ENCODE data around the gene PLLP.

The PLLP gene

DNA sequence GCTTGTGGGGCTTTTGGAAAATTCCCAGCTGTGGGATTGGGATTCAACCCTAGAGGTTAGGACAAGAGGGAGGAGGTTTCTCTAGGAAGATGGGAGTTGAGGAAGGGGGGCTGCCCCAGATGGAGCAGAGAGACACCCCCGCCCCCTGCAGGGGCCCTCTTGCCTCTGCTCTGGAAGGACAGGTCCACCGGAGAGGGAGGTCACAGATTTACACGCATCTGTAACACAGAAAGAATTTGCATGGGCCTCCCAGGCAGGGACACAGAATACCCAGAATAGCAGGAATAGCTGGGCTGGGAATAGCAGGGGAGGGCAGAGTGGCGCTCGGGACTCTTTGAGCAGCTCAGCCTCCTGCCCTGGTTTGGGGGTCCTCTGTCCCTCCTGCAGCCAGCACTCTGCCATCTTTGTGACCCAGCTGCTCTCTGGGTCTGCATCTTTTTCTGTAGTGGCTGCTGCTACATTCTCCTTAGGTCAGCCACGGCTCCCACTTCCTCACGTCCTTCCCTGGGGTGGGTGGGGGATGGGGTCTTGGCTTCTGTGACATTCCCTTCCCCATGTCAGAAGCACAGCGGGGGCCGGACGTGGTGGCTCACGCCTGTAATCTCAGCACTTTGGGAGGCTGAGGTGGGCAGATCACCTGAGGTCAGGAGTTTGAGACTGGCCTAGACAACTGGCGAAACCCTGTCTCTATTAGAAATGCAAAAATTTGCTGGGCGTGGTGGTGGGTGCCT, 33.9 kb upstream of the PLLP start:
- no peak overlapping the region for H3K4me3 ChIP-seq (ENCODE audit: low read depth, low read length)
- TF ChIP-seq, protein P1, sequence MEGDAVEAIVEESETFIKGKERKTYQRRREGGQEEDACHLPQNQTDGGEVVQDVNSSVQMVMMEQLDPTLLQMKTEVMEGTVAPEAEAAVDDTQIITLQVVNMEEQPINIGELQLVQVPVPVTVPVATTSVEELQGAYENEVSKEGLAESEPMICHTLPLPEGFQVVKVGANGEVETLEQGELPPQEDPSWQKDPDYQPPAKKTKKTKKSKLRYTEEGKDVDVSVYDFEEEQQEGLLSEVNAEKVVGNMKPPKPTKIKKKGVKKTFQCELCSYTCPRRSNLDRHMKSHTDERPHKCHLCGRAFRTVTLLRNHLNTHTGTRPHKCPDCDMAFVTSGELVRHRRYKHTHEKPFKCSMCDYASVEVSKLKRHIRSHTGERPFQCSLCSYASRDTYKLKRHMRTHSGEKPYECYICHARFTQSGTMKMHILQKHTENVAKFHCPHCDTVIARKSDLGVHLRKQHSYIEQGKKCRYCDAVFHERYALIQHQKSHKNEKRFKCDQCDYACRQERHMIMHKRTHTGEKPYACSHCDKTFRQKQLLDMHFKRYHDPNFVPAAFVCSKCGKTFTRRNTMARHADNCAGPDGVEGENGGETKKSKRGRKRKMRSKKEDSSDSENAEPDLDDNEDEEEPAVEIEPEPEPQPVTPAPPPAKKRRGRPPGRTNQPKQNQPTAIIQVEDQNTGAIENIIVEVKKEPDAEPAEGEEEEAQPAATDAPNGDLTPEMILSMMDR (IDR thresholded peaks at IDR 0.05; ENCODE audit: low read depth, low read length), result no peak

DNA sequence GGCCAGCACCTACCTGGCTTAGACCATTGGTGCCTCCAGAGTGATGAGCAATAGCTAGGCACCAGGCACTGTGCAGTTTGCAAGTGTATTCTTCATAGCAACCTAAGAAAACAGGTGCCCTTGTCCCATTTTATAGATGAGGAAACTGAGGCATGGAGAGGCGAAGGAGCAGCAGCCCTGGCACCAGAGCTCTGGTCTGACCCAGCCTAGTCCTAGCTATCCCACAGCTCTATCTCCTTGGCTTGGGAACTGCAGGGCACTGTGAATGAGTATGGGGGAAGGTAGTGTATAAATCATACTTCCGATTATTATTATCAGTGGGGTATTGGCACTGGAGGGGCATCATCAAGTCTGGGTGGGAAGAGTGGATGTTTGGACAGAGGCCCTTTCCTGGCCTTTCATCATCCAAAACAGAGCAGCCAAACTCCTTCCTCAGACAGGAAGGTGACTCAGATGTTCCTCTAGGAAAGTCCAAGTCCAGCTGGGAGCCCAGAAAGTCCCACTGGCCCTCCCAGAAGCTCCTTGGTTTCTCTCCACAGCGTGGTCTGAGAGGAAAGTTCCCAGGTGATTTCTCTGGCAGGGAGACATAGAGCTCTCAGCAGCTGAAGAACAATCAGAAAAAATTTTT, 32.0 kb upstream of the PLLP start:
- H3K4me3 ChIP-seq (ENCODE audit: low read depth, low read length), result no peak overlapping the region
- TF ChIP-seq, protein P1 (IDR thresholded peaks at IDR 0.05; ENCODE audit: low read depth, low read length), result no peak

DNA sequence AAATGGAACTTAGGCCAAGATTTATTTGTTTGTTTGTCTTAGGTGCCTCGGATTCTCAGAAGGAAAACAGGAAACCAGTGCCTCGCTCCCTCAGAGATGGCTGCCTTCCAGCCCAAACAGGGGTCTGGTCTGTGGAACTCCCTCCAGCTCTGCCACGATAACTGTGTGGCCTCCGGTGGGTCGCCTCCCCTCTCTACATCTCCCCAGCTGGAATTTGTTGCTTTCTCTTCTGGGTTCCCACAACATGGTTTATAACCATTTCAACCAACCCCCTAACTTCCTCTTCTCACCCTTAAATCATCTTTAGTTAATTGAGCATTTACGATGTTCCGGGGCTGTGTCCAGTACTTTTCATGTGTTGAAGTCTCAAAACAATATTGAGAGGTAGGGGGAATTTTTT, 30.9 kb upstream of the PLLP start:
- TF ChIP-seq, protein P1 (IDR thresholded peaks at IDR 0.05; ENCODE audit: low read depth, low read length), result no peak
- no peak overlapping the region for H3K4me3 ChIP-seq (ENCODE audit: low read depth, low read length)

DNA sequence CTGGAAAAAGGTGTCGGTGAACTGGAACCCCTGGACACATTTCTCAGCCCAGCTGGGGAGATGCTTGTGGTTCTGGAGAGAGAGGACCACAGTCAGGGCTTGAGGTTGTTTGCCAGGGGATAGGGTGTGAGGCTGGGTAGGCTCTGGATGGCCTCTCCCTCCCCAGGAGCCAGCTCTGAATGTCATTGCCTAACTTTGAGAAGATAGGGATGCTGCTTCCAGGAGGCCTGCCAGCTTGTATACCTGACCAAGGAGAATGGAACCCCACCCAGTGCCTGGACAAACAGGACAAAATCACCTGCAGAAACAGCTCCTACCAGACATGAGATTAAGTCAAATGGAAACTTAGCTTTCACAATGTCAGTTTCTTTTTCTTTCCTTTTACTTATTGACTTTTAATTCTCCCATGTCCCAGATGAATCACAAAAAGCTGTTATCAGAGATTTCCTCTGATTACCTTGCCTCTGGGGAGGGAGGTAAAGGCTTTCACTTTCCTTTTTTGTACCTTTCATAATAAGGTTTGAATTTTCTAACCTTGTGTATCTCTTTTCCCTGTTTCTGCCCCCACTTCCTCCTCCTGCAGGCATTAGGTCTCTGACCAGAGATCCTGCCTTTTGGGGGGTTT, 29.8 kb upstream of the PLLP start:
- TF ChIP-seq, protein P1 (IDR thresholded peaks at IDR 0.05; ENCODE audit: low read depth, low read length), result no peak
- no peak overlapping the region for H3K4me3 ChIP-seq (ENCODE audit: low read depth, low read length)

GRCh38 chr16:57313509-57313908, 29.0 kb upstream of the PLLP start:
- TF ChIP-seq, protein P1 (IDR thresholded peaks at IDR 0.05; ENCODE audit: low read depth, low read length), result no peak
- no peak overlapping the region for H3K4me3 ChIP-seq (ENCODE audit: low read depth, low read length)

- TF ChIP-seq, protein P1 (IDR thresholded peaks at IDR 0.05; ENCODE audit: low read depth, low read length), result no peak
- H3K4me3 ChIP-seq (ENCODE audit: low read depth, low read length), result no peak overlapping the region
These were observed 26.3 kb upstream of the PLLP start for GRCh38 chr16:57310801-57311200.

DNA sequence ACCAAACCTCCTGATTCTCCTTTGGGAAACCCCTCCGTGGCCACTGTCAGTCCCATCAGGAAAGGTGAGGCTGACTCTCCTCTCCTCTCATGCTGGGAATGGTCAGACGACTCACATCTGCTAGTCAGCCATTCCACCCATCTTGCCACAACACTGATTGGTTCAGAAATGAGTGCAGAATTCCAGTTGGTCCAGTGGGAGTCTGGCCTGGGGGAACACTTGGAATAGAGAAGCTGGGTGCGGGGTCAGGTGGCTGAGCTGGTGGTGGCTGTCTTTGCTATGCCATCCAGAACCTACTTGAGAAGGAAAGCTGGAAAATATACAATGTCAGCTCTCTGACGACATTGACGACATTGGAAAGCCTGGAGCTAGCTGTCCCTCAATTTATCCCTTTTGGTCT, 23.6 kb upstream of the PLLP start:
- no peak overlapping the region for H3K4me3 ChIP-seq (ENCODE audit: low read depth, low read length)
- TF ChIP-seq, protein P1 (IDR thresholded peaks at IDR 0.05; ENCODE audit: low read depth, low read length), result no peak
